Raji (cell line): ENCODE data around the gene MAP4.

ENCODE experiments used
- POLR2A ChIP-seq: IDR thresholded peaks from 2 replicates; pipeline ENCODE4 v1.6.1; 2011; ENCODE audit warnings: low read depth, low read length, control low read depth; ENCODE audit not compliant: insufficient read depth

MAP4 gene

DNA sequence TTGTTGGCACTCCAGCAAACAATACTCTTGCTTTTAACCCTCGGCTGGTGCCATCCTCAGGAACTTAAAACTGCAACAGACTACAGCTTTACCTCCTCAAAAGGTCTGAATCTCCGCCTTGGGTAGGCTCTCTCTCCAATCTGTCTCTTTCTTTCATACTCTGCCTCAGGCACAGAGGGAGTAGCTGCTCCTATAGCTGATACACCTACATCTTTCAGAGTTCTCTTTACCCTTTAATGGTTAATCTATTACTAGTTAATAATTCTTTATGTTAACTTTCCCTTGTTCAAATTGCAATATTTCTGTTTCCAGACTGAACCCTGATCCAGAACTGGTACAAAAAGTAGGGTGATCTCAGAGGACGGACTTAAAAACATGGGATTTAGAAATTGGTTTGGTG is 66.2 kb downstream of the MAP4 start:
- no peak for TF ChIP-seq POLR2A

DNA sequence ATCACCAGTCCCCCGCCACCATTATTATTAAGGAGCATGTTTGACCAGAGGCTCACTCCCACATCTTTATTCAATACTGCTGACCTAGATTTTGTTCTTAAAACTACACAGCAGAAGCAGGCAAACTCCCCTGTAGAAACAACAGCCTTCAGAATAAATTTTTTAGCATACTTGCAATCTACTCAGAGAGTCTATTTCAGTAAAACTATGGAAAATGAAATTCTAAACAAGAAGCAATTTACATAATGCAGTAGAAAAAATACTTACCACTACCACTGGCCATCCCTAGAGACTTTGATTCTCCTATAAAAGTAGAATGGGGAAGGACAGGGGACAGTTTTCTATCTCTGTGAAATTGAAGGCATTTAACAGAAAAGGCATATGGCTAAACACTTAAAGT is 76.0 kb downstream of the MAP4 start:
- TF ChIP-seq POLR2A, result no peak

DNA sequence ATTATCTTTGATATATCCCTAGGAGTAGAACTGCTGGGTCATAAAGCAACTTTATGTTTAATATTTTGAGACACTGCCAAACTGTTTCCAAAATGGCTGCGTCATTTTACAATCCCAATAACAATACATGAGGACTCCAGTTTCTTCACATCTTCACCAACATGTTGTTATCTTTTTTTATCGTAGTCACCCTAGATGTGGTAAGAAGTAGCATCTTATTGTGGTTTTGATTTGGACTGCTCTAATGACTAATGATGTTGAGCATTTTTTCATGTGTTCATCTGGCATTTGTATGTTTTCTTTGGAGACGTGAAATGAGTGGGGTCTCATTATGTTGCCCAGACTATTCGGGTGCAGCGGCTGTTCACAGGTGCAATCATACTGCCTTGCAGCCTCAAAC is 83.8 kb downstream of the MAP4 start:
- TF ChIP-seq POLR2A, result no peak

DNA sequence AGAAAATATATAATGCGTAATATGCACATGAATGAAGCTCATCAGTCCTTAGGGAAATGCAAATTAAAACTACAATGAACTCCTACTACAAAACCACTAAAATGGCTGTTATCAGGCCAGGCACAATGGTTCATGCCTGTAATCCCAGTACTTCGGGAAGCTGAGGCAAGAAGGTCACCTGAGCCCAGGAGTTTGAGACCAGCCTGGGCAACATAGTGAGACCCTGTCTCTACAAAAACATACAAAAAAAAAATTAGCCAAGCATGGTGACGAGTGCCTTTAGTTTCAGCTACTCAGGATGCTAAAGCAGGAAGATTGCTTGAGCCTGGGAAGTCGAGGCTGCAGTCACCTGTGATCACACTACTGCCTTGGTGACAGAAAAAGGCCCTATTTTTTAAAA is 85.2 kb downstream of the MAP4 start:
- no peak for TF ChIP-seq POLR2A

DNA sequence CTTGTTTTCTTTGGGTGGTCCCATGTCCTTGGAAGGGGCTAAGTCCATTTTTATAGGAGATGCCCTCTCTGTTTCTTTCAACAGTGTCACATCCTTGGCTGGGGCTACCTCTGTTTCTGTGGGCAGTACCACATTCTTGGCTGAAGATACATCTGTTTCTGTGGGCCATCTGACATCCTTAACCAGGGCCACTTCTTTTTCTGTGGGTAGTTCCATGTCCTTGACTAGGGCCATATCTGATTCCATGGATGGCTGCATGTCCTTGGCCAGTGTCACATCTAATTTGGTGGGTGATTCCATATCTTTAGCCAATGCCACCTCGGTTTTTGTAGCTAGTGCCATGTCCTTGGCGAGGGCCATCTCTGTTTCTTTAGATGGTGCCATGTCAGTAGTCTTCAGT is 99.5 kb downstream of the MAP4 start:
- no peak for TF ChIP-seq POLR2A

DNA sequence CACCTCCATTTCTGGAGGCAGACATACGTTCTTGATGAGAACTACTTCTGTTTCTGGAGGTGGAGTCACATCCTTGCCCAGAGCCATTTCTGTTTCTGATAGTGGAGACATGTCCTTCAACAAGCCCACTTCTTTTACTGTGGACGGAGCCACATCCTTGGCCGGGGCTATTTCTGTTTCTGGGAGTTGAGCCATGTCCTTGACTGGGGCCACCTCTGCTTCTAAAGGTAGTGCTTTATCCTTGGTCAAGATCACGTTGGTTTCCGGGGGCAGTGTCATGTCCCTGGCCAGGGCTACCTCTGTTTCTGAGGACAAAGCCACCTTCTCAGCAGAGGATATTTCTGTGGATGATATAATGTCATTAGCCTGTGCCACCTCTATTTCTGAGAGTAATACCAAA is 100.0 kb downstream of the MAP4 start:
- no peak for TF ChIP-seq POLR2A

DNA sequence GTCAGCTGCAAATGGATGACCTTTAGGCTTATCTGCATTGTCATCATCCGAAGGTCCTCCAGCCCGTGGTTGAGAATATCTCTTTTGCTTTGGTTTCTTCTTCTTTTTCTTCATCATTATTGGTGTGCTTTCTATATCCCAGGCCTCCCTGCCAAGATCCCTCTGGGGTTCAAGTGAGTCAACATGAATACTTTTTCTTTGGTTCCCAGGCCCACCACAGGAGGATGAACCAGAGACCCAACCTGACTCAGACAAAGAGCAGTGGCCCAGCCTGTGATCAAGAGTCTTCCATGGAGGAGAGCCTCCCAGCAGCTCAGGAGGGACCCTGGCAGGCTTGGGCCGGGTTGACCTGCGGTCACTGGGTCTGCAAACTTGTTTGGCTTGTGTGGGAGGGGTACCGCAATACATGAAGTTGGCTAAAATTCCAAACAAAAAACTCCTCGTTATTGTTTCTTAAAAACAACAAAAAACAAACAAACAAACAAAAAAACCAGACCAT is 104.2 kb downstream of the MAP4 start:
- no peak for TF ChIP-seq POLR2A

DNA sequence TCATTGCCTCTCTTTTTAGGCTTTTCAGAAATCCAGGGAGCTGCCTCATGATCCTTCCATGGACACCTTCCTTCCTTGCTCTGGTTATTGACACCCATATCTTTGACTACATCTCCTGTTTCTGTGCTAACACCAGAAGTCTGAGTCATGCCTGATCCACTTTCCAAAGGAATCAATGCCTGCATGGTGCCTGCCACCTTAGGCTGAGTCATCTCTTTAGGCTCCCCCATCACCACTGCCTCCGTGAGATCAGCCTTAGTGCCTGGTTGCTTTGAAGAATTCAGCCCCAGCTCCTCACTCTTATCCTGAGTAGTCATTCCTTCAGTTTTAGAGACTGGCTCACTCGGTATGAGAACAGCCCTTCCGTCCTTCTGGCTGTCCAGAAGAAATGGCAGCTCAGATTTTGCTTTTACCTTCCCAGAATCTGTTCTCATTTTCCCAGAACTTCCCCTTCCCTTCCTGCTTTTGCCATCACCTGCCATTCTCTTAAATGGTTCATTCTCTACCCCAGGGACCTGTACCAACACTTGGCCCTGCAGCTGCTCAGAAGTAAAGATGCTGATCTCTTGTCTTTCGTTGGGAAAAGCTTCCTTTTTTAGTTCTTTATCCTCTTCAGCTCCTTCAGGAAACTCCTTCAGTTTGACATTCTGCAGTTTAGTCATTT is 105.3 kb downstream of the MAP4 start:
- TF ChIP-seq POLR2A, result no peak

DNA sequence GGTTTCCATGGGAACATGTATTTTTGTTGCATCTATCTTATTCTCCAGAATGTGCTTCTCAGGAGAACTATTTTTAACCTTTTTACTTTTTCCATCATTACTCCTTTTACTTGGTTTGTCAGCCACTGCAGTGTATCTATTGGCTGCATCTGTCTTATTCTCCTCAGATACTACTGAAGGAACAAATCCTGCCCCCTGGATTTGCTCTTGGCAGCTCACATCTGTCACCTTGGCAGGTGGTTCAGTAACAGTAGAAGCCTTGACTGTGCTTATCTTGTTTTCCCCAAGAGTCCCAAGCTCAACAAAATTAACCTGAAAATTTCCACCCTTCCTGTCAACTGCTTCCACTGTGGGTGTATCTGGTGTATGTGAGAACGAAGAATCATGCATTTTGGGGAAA is 106.0 kb downstream of the MAP4 start:
- TF ChIP-seq POLR2A, result no peak

DNA sequence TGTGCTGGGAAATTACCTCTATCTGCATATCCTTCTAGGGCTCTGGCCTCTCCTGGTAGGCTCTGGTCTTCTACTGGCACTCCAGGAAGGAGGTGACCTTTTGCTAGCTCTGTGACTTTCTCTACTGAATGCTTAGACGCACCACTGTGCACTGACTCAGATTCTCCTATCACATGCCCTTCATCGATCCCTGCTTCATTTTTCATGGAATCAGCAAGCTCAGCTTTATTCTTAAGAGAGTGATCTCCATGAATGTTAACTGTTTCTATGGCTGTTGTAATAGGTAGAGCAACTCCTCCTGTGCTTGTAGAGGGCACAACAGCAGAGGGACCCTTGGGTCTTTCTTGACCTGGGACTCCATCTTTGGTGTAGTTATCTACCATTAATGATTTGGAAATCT is 106.6 kb downstream of the MAP4 start:
- no peak for TF ChIP-seq POLR2A

DNA sequence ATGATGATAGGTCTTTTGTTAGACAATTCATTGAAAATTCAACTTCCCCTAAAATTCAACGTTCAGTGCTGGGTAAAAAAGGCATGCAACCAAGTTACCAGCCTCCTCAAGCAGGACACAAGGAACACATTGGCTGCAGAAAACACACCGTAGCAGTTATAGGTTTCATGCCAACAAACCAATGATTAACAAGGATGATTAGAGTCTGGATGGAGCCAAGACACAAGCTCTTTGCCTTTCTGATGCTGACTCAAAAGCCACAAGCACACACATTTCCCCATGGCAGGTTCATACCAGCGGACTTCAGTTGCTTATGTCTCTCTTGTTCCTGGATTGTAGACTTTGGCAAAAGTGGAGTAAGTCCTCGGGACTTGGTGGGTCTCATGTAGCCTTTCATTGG is 107.5 kb downstream of the MAP4 start:
- no peak for TF ChIP-seq POLR2A

DNA sequence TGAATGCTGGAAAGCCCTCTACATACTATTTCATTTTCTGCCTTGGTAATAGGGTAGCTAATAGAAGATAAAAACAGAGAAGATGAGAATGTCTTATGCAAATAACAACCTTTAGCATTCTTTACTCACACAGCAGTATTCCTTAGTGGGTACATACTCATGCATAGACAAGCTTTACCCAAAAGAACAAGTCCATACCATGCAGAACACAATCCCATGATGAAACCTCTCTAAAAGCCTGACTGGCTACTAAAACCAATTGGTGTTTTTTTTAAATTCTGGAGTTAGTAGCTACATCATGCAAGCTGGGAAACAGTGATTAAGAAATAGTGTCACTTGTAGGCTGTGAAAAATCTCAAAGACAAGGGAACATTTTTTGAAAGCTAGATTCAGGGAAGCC is 108.4 kb downstream of the MAP4 start:
- TF ChIP-seq POLR2A, result no peak

DNA sequence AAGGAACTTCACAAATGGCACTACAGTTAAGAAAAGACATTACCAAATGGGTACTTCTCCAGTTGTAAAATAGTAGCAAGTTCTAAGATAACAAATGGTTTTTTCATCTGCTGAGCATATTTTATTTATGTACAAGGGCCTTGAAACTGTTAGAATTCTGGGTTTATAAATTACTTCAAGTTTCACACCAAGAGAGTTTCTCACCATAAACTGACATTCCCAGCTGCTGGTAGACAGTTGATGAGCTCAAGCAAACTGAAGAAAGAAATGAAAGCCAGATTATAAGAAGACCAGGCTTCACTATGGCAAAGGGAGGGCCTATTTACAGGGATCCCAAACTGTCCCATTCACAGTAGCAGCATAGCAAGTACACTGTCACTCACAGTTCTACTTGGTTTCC is 113.5 kb downstream of the MAP4 start:
- no peak for TF ChIP-seq POLR2A

DNA sequence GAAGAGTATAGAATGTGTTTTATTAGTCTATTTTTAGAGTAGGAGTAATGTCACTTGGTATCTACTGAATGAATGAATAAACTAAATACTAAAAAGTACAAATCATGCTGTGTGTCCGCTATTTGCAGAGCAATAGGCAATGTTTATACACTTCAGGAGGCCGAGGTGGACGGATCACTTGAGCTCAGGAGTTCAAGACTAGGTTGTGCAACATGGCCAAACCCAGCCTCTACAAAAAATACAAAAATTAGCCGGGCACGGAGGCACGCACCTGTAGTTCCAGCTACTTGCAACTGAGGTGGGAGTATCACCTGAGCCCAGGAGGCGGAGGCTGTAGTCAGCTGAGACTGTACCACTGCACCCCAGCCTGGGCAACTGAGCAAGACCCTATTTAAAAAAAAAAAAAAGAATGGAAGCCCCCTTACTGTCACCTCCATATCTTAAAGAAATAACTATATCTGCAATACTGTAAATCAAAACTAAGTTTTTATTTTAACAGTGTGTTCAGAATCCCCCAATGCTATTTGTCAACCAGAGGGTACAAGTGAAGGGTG is 114.9 kb downstream of the MAP4 start:
- no peak for TF ChIP-seq POLR2A

DNA sequence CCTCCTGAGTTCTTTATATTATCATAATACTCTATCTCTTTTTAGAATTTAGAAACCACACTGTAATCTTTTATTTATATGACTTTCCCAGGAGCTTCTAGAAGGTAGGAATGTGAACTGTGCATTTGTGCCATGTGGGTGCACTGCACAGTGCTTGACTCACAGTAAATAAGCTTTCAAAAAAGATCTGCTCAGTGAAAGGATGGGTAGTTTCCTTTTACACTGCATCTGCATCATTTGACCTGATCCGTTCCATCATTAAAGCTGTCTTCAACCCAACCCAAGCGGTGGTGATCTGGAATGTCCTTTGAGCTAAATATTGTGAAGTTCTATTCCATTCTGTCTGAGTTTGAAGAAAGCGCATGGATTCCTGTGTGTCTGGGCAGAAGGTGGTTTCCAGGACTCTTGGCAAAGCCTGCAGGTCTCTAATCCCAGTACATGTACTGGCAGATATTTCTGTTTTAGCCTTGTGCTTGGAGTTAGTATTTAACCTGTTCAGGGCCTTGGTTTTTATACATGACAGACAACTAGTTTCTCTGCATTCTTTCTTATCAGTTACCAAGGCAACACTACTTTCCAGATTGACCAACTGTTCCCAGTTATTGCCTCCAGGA is 116.6 kb downstream of the MAP4 start:
- TF ChIP-seq POLR2A, result no peak

DNA sequence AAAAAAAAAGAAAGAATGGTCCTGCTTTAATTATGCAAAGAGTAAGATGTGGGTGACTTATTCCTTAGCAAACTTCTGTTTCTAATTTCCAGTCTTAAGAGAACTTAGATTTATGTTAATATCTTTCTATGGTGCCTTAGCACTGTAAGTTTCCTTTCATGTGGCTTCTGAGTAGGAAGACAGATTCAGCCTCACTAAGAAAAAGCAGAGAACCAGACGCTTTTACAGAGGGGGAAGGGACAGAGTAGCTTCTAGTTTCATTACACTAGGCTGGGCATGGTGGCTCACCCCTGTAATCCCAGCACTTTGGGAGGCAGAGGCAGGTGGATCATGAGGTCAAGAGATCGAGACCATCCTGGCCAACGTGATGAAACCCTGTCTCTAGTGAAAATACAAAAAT is 118.3 kb downstream of the MAP4 start:
- TF ChIP-seq POLR2A, result no peak

DNA sequence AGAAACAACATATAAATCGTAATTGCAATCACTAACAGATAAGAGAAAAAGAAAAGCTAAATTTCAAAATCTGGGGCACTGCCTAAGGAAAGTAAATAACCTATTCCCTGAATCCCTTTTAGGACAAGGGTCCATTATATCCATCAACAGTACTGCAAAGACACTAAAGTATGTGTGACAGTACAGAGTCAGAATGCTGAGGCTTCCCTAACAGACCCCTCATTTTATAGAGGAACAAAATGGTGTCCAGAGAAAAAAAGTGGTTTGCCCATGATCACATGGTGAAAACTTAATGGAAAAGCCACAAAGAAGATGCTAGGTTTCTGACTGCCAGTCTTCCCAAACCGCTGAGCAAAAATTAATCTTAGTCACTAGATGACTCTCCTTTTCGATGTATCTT is 119.5 kb downstream of the MAP4 start:
- TF ChIP-seq POLR2A, result no peak
